Hepatocyte (in vitro differentiated cells): ENCODE measurements around the gene RHEBL1. TPM values are rescaled to one million over a fixed set of nuclear protein-coding genes. Genes with fewer than 3 reads are reported as not detected.

Experiments used
- DNase-seq: peaks from one replicate; pipeline ENCODE4 v3.0.0-alpha.2; 2016; ENCODE audit warnings: low spot score
- H2AFZ ChIP-seq: fragments of 200-600 bp; sonication (generic); 2 replicates; pipeline ENCODE4 v1.6.0; 2016; ENCODE audit warnings: antibody characterized with exemption, mild to moderate bottlenecking
- H3K27ac ChIP-seq: fragments of 200-600 bp; sonication (generic); 2 replicates; pipeline ENCODE4 v1.5.1; 2016; ENCODE audit warnings: mild to moderate bottlenecking
- H3K27me3 ChIP-seq: fragments of 200-600 bp; sonication (generic); 2 replicates; pipeline ENCODE4 v1.6.1; 2016
- H3K36me3 ChIP-seq: fragments of 200-600 bp; sonication (generic); replicated peaks from 2 replicates; pipeline ENCODE4 v1.5.1; 2016; ENCODE audit warnings: low read depth; ENCODE audit not compliant: insufficient read depth
- H3K4me1 ChIP-seq: fragments of 200-600 bp; sonication (generic); 2 replicates; pipeline ENCODE4 v1.5.1; 2016; ENCODE audit warnings: mild to moderate bottlenecking, moderate library complexity; ENCODE audit not compliant: insufficient read depth
- H3K4me2 ChIP-seq: fragments of 200-600 bp; sonication (generic); 2 replicates; pipeline ENCODE4 v1.6.0; 2016
- H3K4me3 ChIP-seq: fragments of 200-600 bp; sonication (generic); 2 replicates; pipeline ENCODE4 v1.5.1; 2016; ENCODE audit warnings: mild to moderate bottlenecking
- H3K79me2 ChIP-seq: fragments of 200-600 bp; sonication (generic); 2 replicates; pipeline ENCODE4 v1.6.0; 2017; ENCODE audit warnings: mild to moderate bottlenecking
- H3K9me2 ChIP-seq: fragments of 200-600 bp; sonication (generic); replicated peaks from 2 replicates; pipeline ENCODE4 v1.6.0; 2017; ENCODE audit warnings: mild to moderate bottlenecking; ENCODE audit not compliant: insufficient read depth
- H3K9me3 ChIP-seq: fragments of 200-600 bp; sonication (generic); 2 replicates; pipeline ENCODE4 v1.5.1; 2016; ENCODE audit warnings: low read depth, mild to moderate bottlenecking
- H4K20me1 ChIP-seq: fragments of 200-600 bp; sonication (generic); 2 replicates; pipeline ENCODE4 v1.6.0; 2016; ENCODE audit warnings: mild to moderate bottlenecking; ENCODE audit not compliant: insufficient read depth, poor library complexity, severe bottlenecking
- CTCF ChIP-seq: fragments of 200-600 bp; sonication (generic); IDR thresholded peaks from 2 replicates; pipeline ENCODE4 v1.5.1; 2016; ENCODE audit warnings: antibody characterized with exemption, mild to moderate bottlenecking; ENCODE audit not compliant: poor library complexity
- EZH2 ChIP-seq: fragments of 200-600 bp; sonication (generic); IDR thresholded peaks from 2 replicates; pipeline ENCODE4 v1.6.1; 2016; ENCODE audit warnings: antibody characterized with exemption, mild to moderate bottlenecking, borderline replicate concordance
- EZH2phosphoT487 ChIP-seq: fragments of 200-600 bp; sonication (generic); IDR thresholded peaks from one replicate; pipeline ENCODE4 v1.6.1; 2018; ENCODE audit warnings: antibody characterized with exemption, mild to moderate bottlenecking, low read depth, moderate library complexity; ENCODE audit not compliant: unreplicated experiment, severe bottlenecking
- WGBS: methylation state at CpG from one replicate; pipeline ENCODE4 v1.1.6; 2016; ENCODE audit warnings: low lambda C conversion rate; ENCODE audit errors: missing lambda C conversion rate; 5-methylcytosine and 5-hydroxymethylcytosine counted together
- polyA plus RNA-seq: library from polyadenylated mRNA; unstranded; fragments of >200 nt; fragmentation: Nextera tagmentation; extraction: Ambion mirVana; gene quantifications from 2 replicates; pipeline ENCODE4 v1.2.1, GENCODE V29; 2016
- total RNA-seq: library from RNA; depleted of rRNA; stranded (reverse); fragments of >200 nt; gene quantifications from 2 replicates; pipeline ENCODE4 v1.2.3, GENCODE V29; 2014

RHEBL1 gene
- total and polyA plus RNA-seq, 2 experiments from 2014 or later = 0.30 TPM; not detected in 1

GRCh38 chr12:49059045-49059298, 10.8 kb downstream of the RHEBL1 start:
- H3K4me2 ChIP-seq = peak overlapping the region; percentile 99
- H3K27me3 ChIP-seq = no peaks in the 10 kb centered on the region
- H3K4me1 ChIP-seq = peaks cover 34% of the 10 kb centered on the region
- no peaks in the 10 kb centered on the region for H3K9me2 ChIP-seq
- DNase-seq = no peak
- 0% methylated on average over 1 of the region's 1 CpG for WGBS
- H2AFZ ChIP-seq = no peak overlapping the region
- peaks cover 57% of the 10 kb centered on the region for H4K20me1 ChIP-seq
- H3K27ac ChIP-seq = peak overlapping the region; percentile 99
- H3K9me3 ChIP-seq = no peaks in the 10 kb centered on the region
- no peaks in the 10 kb centered on the region for H3K36me3 ChIP-seq
- peak overlapping the region; percentile 100 for H3K4me3 ChIP-seq
- H3K79me2 ChIP-seq = peaks cover 69% of the 10 kb centered on the region
- no peak for TF ChIP-seq CTCF
- TF ChIP-seq EZH2phosphoT487 = no peak
- TF ChIP-seq EZH2 = no peak

GRCh38 chr12:49058366-49059044, 11.3 kb downstream of the RHEBL1 start:
- WGBS = 9% methylated on average over 5 of the region's 5 CpGs
- Histone ChIP-seq H3K36me3 (no peaks in the 10 kb centered on the region), H3K4me3 (peak overlapping the region; percentile 100), H3K9me3 (no peaks in the 10 kb centered on the region), H3K27ac (no peak overlapping the region), H3K79me2 (peaks cover 73% of the 10 kb centered on the region), H3K4me2 (peak overlapping the region; percentile 99), H2AFZ (no peak overlapping the region), H4K20me1 (peaks cover 60% of the 10 kb centered on the region), H3K9me2 (no peaks in the 10 kb centered on the region), H3K27me3 (no peaks in the 10 kb centered on the region), H3K4me1 (peaks cover 34% of the 10 kb centered on the region)
- DNase-seq = no peak
- TF ChIP-seq EZH2 (no peak), EZH2phosphoT487 (no peak), CTCF (no peak)

- Histone ChIP-seq H3K9me2 (no peaks in the 10 kb centered on the region), H3K4me3 (peak overlapping the region; percentile 100), H3K27ac (no peak overlapping the region), H4K20me1 (peaks cover 63% of the 10 kb centered on the region), H3K27me3 (no peaks in the 10 kb centered on the region), H3K4me2 (peak overlapping the region; percentile 99), H3K79me2 (peaks cover 76% of the 10 kb centered on the region), H3K9me3 (no peaks in the 10 kb centered on the region), H3K36me3 (no peaks in the 10 kb centered on the region), H3K4me1 (peaks cover 34% of the 10 kb centered on the region), H2AFZ (no peak overlapping the region)
- 10% methylated on average over 4 of the region's 4 CpGs for WGBS
- TF ChIP-seq CTCF (no peak), EZH2 (no peak), EZH2phosphoT487 (no peak)
- no peak for DNase-seq
Measured at GRCh38 chr12:49057888-49058287, 11.9 kb downstream of the RHEBL1 start.
